K562 (cell line): ENCODE measurements around the gene KEL. TPM values are rescaled to one million over a fixed set of nuclear protein-coding genes. Genes with fewer than 3 reads are reported as not detected.

Experiments used
- ATAC-seq: fragments of 200-7000 bp; cut with Tn5 transposase; 3 replicates; pipeline ENCODE4 v1.9.1; 2020; ENCODE audit warnings: moderate library complexity
- BruUV-seq: library from RNA; stranded (reverse); fragments of 400-500 nt; replicated peaks from 2 replicates; lab custom pipeline; 2021; lab: Mats Ljungman, UMichigan
- CTCF ChIA-PET: fragments of 300-600 bp; formaldehyde crosslinking; extraction: SDS; loops from one replicate; lab custom pipeline; 2021; ENCODE audit warnings: low intra/inter-chr PET ratio; lab: Yijun Ruan, JAX
- POLR2A ChIA-PET: fragments of 300-600, 350-650 bp; sonication (Branson Sonifier 250); formaldehyde crosslinking; extraction: SDS; loops from one replicate; lab custom pipeline; 2021; ENCODE audit warnings: antibody characterized with exemption, inconsistent platforms; lab: Yijun Ruan, JAX
- DNase-seq, 4 experiments: peaks; one replicate each; pipeline versions ENCODE4 v3.0.0 to v3.0.0-alpha.2; 2011 to 2018; ENCODE audit warnings: low spot score in 3 of 4, mixed read lengths in 3 of 4; ENCODE audit errors: extremely low read depth in 1 of 4
- FAIRE-seq: peaks from 2 replicates; lab custom pipeline; 2011; peaks lifted over from hg19 to GRCh38; lab: Jason Lieb, UNC
- H2AFZ ChIP-seq: 2 replicates; pipeline ENCODE4 v1.6.0; 2011; ENCODE audit warnings: low read depth, low read length, control low read depth, inconsistent platforms
- H3K27ac ChIP-seq: fragments of 200-600 bp; 3 replicates; pipeline ENCODE4 v1.8.0; 2011; ENCODE audit warnings: low read depth, mild to moderate bottlenecking, control low read depth, inconsistent platforms, low read length, moderate library complexity, mixed read lengths; ENCODE audit errors: extremely low read depth
- H3K27me3 ChIP-seq, 2 experiments: fragments of 300-600 bp in 1 of 2; 2 replicates in 1 of 2; 3 replicates in 1 of 2; pipeline versions ENCODE4 v1.6.0 to v1.8.0; 2011; ENCODE audit warnings: inconsistent platforms in 2 of 2, low read length in 2 of 2, mild to moderate bottlenecking in 1 of 2, mixed read lengths in 1 of 2, moderate library complexity in 1 of 2; ENCODE audit not compliant: control insufficient read depth in 2 of 2, insufficient read depth in 2 of 2
- H3K36me3 ChIP-seq: fragments of 300-600 bp; 3 replicates; pipeline ENCODE4 v1.8.0; 2011; ENCODE audit warnings: mild to moderate bottlenecking, low read length, inconsistent platforms; ENCODE audit not compliant: control insufficient read depth, insufficient read depth
- H3K4me1 ChIP-seq, 2 experiments: fragments of 200-600 bp in 1 of 2; replicated peaks in 1 of 2; 2 replicates in 1 of 2; 3 replicates in 1 of 2; pipeline versions ENCODE4 v1.5.1 to v1.8.0; 2011; ENCODE audit warnings: inconsistent platforms in 2 of 2, low read length in 2 of 2, mild to moderate bottlenecking in 1 of 2, mixed read lengths in 1 of 2, moderate library complexity in 1 of 2; ENCODE audit not compliant: control insufficient read depth in 2 of 2, insufficient read depth in 2 of 2
- H3K4me2 ChIP-seq: 2 replicates; pipeline ENCODE4 v1.6.1; 2011; ENCODE audit warnings: low read length, control low read depth, inconsistent platforms, mixed read lengths; ENCODE audit not compliant: insufficient read depth
- H3K4me3 ChIP-seq: fragments of 200-600 bp; sonication (generic), shearing (Covaris generic); 2 replicates; pipeline ENCODE4 v1.5.1; 2016; ENCODE audit warnings: control low read depth, inconsistent platforms
- H3K79me2 ChIP-seq: fragments of 200-600 bp; 3 replicates; pipeline ENCODE4 v1.8.0; 2011; ENCODE audit warnings: low read length, inconsistent platforms; ENCODE audit not compliant: control insufficient read depth, insufficient read depth
- H3K9ac ChIP-seq, 2 experiments: 2 replicates each; pipeline versions ENCODE4 v1.6.0 to v1.6.1; 2011; ENCODE audit warnings: low read depth in 2 of 2, low read length in 2 of 2, control low read depth in 1 of 2, inconsistent platforms in 1 of 2, mild to moderate bottlenecking in 1 of 2, mixed read lengths in 1 of 2; ENCODE audit not compliant: insufficient read depth in 1 of 2
- H3K9me1 ChIP-seq: one replicate; pipeline ENCODE4 v1.6.0; 2011; ENCODE audit warnings: inconsistent platforms, mild to moderate bottlenecking, low read length, moderate library complexity; ENCODE audit not compliant: control insufficient read depth, insufficient read depth
- H3K9me3 ChIP-seq: replicated peaks from 2 replicates; pipeline ENCODE4 v1.5.1; 2011; ENCODE audit warnings: low read depth, low read length, inconsistent platforms; ENCODE audit not compliant: control insufficient read depth, insufficient read depth
- H4K20me1 ChIP-seq: replicated peaks from 2 replicates; pipeline ENCODE4 v1.6.1; 2011; ENCODE audit warnings: low read length, inconsistent platforms, mixed read lengths; ENCODE audit not compliant: control insufficient read depth, insufficient read depth
- ELK3 ChIP-seq: fragments of 450-650 bp; formaldehyde crosslinking; IDR thresholded peaks from 2 replicates; pipeline ENCODE4 v1.4.0; 2020; ENCODE audit warnings: mild to moderate bottlenecking
- FOXP1 ChIP-seq: sonication (generic); formaldehyde crosslinking; IDR thresholded peaks from 2 replicates; pipeline ENCODE4 v1.8.0; 2022; ENCODE audit warnings: mild to moderate bottlenecking, missing genetic modification reagents
- NCOR1 ChIP-seq: fragments of 450-650 bp; IDR thresholded peaks from 2 replicates; pipeline ENCODE4 v1.6.1; 2016; ENCODE audit warnings: mild to moderate bottlenecking, moderate library complexity
- PCBP1 ChIP-seq: fragments of 200-400 bp; formaldehyde crosslinking; IDR thresholded peaks from 2 replicates; pipeline ENCODE4 v1.6.1; 2018; ENCODE audit warnings: mild to moderate bottlenecking, low read depth, low read length; ENCODE audit not compliant: poor library complexity, severe bottlenecking
- RBM22 ChIP-seq: fragments of 200-400 bp; formaldehyde crosslinking; IDR thresholded peaks from 2 replicates; pipeline ENCODE4 v1.6.1; 2018; ENCODE audit warnings: low read length, low read depth; ENCODE audit not compliant: poor library complexity, severe bottlenecking
- STAT5B ChIP-seq: fragments of 250-450 bp; sonication (Bioruptor Pico); IDR thresholded peaks from 2 replicates; pipeline ENCODE4 v1.8.0; 2021; ENCODE audit warnings: mild to moderate bottlenecking, inconsistent platforms
- U2AF1 ChIP-seq: fragments of 200-400 bp; formaldehyde crosslinking; optimal IDR thresholded peaks from 2 replicates; pipeline ENCODE3; 2017; ENCODE audit warnings: mild to moderate bottlenecking, low read depth, low read length, moderate library complexity
- U2AF2 ChIP-seq: fragments of 200-400 bp; formaldehyde crosslinking; optimal IDR thresholded peaks from 2 replicates; pipeline ENCODE3; 2017; ENCODE audit warnings: low read depth, mild to moderate bottlenecking, low read length
- ZBTB9 ChIP-seq: fragments of 450-650 bp; formaldehyde crosslinking; IDR thresholded peaks from 2 replicates; pipeline ENCODE4 v1.4.0; 2020; ENCODE audit warnings: mild to moderate bottlenecking, moderate library complexity
- ZNF830 ChIP-seq: fragments of 250-450 bp; sonication (Bioruptor Pico); IDR thresholded peaks from 2 replicates; pipeline ENCODE4 v1.5.0; 2021; ENCODE audit warnings: mild to moderate bottlenecking
- WGBS: fragments of 100-300 bp; shearing (Covaris generic); methylation state at CpG from one replicate; pipeline ENCODE4 v1.1.6; 2016; ENCODE audit warnings: low coverage, mixed read lengths; ENCODE audit not compliant: insufficient coverage; ENCODE audit errors: missing lambda C conversion rate; 5-methylcytosine and 5-hydroxymethylcytosine counted together
- in situ Hi-C: fragments of 300-500 bp; cut with MboI; formaldehyde crosslinking; loops from 4 replicates; pipeline ENCODE4 v1.15.0; 2018; ENCODE audit warnings: inconsistent platforms, mixed read lengths
- intact Hi-C: fragments of 100-400 bp; cut with micrococcal nuclease; formaldehyde crosslinking; loops from 2 replicates; pipeline ENCODE4 v1.14.2; 2022
- polyA plus RNA-seq, 8 experiments: library from polyadenylated mRNA; depleted of rRNA in 4 of 8; stranded (reverse) in 5 of 8; unstranded in 3 of 8; fragments of >200 nt; fragmentation: Nextera tagmentation in 2 of 8; fragmentation: Illumina TruSeq in 1 of 8; extraction: Ambion mirVana in 2 of 8; extraction: Trizol in 1 of 8; gene quantifications; 2 replicates each; pipeline versions ENCODE4 v1.2.1 to v1.2.3, GENCODE V29; 2011 to 2014; ENCODE audit warnings: inconsistent platforms in 1 of 8, missing spikeins in 1 of 8
- total RNA-seq, 7 experiments: library from RNA; depleted of rRNA in 6 of 7; stranded (reverse); fragments of >200 nt in 6 of 7; fragmentation: Illumina TruSeq in 2 of 7; extraction: Trizol in 2 of 7; gene quantifications; 2 replicates each; pipeline versions ENCODE4 v1.2.1 to v1.2.3, GENCODE V29; 2011 to 2021; ENCODE audit warnings: low replicate concordance in 1 of 7

The KEL gene
- total and polyA plus RNA-seq, 9 of the 15 experiments (the other 6 are each of a cell fraction or from before 2014, with no cell fraction given): 9.0 to 47.4 (median 22.2) TPM

GRCh38 chr7:142899661-142900060 is 62.5 kb downstream of the KEL start:
- 0 out of 2 replicates have a peak, but pooled peaks cover 3% of the 10 kb centered on the region for H3K9me3 ChIP-seq
- BruUV-seq: no TSS peak
- intact Hi-C loops: no loop called here
- H3K9me1 ChIP-seq: no peaks in the 10 kb centered on the region
- H3K36me3 ChIP-seq: no peaks in the 10 kb centered on the region
- no peak overlapping the region for H3K4me3 ChIP-seq
- no peak overlapping the region for H2AFZ ChIP-seq
- ChIA-PET CTCF (no interaction called here), POLR2A (no interaction called here)
- H4K20me1 ChIP-seq: peaks cover 3% of the 10 kb centered on the region; the same call in 1 of the 2 replicates
- H3K9ac ChIP-seq: no peak overlapping the region
- no peak for ATAC-seq
- H3K4me2 ChIP-seq: no peak overlapping the region
- H3K27ac ChIP-seq: no peak overlapping the region
- H3K27me3 ChIP-seq: peaks cover 15 to 39% of the 10 kb centered on the region in 2 experiments
- H3K79me2 ChIP-seq: no peaks in the 10 kb centered on the region
- H3K4me1 ChIP-seq: no peaks in the 10 kb centered on the region
- WGBS: 1% methylated on average over 3 of the region's 3 CpGs
- in situ Hi-C loops: no loop called here
- TF ChIP-seq U2AF2 (no peak), NCOR1 (no peak), PCBP1 (no peak), STAT5B (CRISPR knock-in tag) (no peak), ELK3 (no peak), ZNF830 (no peak), ZBTB9 (CRISPR knock-in tag) (no peak), U2AF1 (no peak), RBM22 (no peak), FOXP1 (no peak)
- FAIRE-seq: no peak
- DNase-seq: no peak
